PC-3 (cell line): Measurements from ENCODE around the gene BHLHA15. TPM values are rescaled to one million over a fixed set of nuclear protein-coding genes. Genes with fewer than 3 reads are reported as not detected.

Experiments
- ATAC-seq: fragments of 200-7000 bp; cut with Tn5 transposase; 2 replicates; pipeline ENCODE4 v1.9.1; 2020; ENCODE audit warnings: mild to moderate bottlenecking, moderate library complexity
- BruUV-seq: library from RNA; stranded (reverse); fragments of 400-500 nt; replicated peaks from 2 replicates; lab custom pipeline; 2021; lab: Mats Ljungman, UMichigan
- CTCF ChIA-PET: fragments of 300-600 bp; sonication (Branson Sonifier 250); formaldehyde crosslinking; loops from one replicate; lab custom pipeline; 2022; ENCODE audit warnings: antibody characterized with exemption; lab: Charles Lee
- POLR2A ChIA-PET: fragments of 300-600 bp; sonication (Branson Sonifier 250); formaldehyde crosslinking; loops from one replicate; lab custom pipeline; 2022; ENCODE audit warnings: antibody characterized with exemption; ENCODE audit not compliant: unreplicated experiment; lab: Charles Lee
- DNase-seq: peaks from one replicate; pipeline ENCODE4 v3.0.0-alpha.2; 2015
- H2AFZ ChIP-seq: fragments of 300-600 bp; sonication (generic); 2 replicates; pipeline ENCODE4 v1.6.0; 2016; ENCODE audit warnings: antibody characterized with exemption, low read length
- H3F3A ChIP-seq: fragments of 300-600 bp; sonication (generic); one replicate; pipeline ENCODE4 v1.6.0; 2017; ENCODE audit warnings: antibody characterized with exemption, low read length, control low read depth, mild to moderate bottlenecking; ENCODE audit not compliant: unreplicated experiment
- H3K27ac ChIP-seq: fragments of 300-600 bp; sonication (generic); 2 replicates; pipeline ENCODE4 v1.5.1; 2016; ENCODE audit warnings: mild to moderate bottlenecking, low read length
- H3K27me3 ChIP-seq: fragments of 300-600 bp; sonication (generic); 2 replicates; pipeline ENCODE4 v1.6.1; 2016; ENCODE audit warnings: low read length, mixed read lengths
- H3K36me3 ChIP-seq: fragments of 300-600 bp; sonication (generic); 2 replicates; pipeline ENCODE4 v1.6.1; 2016; ENCODE audit warnings: low read depth, mixed run types, low read length, mixed read lengths
- H3K4me1 ChIP-seq: fragments of 300-600 bp; sonication (generic); 2 replicates; pipeline ENCODE4 v1.5.1; 2016; ENCODE audit warnings: low read length; ENCODE audit not compliant: insufficient read depth
- H3K4me2 ChIP-seq: fragments of 300-600 bp; sonication (generic); 2 replicates; pipeline ENCODE4 v1.6.0; 2016; ENCODE audit warnings: low read length
- H3K4me3 ChIP-seq: fragments of 300-600 bp; sonication (generic); 2 replicates; pipeline ENCODE4 v1.5.1; 2016; ENCODE audit warnings: mild to moderate bottlenecking, low read length, mixed read lengths
- H3K79me2 ChIP-seq: fragments of 300-600 bp; sonication (generic); 2 replicates; pipeline ENCODE4 v1.6.1; 2017; ENCODE audit warnings: low read length, mixed read lengths
- H3K9ac ChIP-seq: fragments of 300-600 bp; sonication (generic); 2 replicates; pipeline ENCODE4 v1.6.0; 2016; ENCODE audit warnings: mild to moderate bottlenecking, low read length
- H3K9me2 ChIP-seq: fragments of 300-600 bp; sonication (generic); replicated peaks from 2 replicates; pipeline ENCODE4 v1.6.1; 2016; ENCODE audit warnings: mixed run types, low read length, mixed read lengths
- H3K9me3 ChIP-seq: fragments of 300-600 bp; sonication (generic); 2 replicates; pipeline ENCODE4 v1.6.1; 2016; ENCODE audit warnings: low read length, mixed read lengths
- H4K20me1 ChIP-seq: fragments of 300-600 bp; sonication (generic); 2 replicates; pipeline ENCODE4 v1.6.1; 2016; ENCODE audit warnings: low read length, mixed read lengths
- EZH2 ChIP-seq: fragments of 300-600 bp; sonication (generic); IDR thresholded peaks from one replicate; pipeline ENCODE4 v1.6.1; 2017; ENCODE audit warnings: antibody characterized with exemption, mild to moderate bottlenecking, low read length; ENCODE audit not compliant: unreplicated experiment
- EZH2phosphoT487 ChIP-seq: fragments of 300-600 bp; sonication (generic); IDR thresholded peaks from 2 replicates; pipeline ENCODE4 v1.6.1; 2018; ENCODE audit warnings: mild to moderate bottlenecking, antibody characterized with exemption, low read length, borderline replicate concordance
- intact Hi-C: fragments of 100-400 bp; cut with micrococcal nuclease; formaldehyde crosslinking; loops from 2 replicates; pipeline ENCODE4 v1.9.0; 2023
- total RNA-seq: library from RNA; depleted of rRNA; stranded (reverse); fragments of >200 nt; gene quantifications from 2 replicates; pipeline ENCODE4 v1.2.3, GENCODE V29; 2014
- TF ChIP-seq, protein P1 (sequence below): fragments of 300-600 bp; sonication (generic); conservative IDR thresholded peaks from 2 replicates; pipeline ENCODE4 v1.5.1; 2017; ENCODE audit warnings: antibody characterized with exemption, low read depth, mild to moderate bottlenecking, low read length

Gene BHLHA15
- total RNA-seq, 1 experiment from 2014 or later, result 12.0 TPM

DNA sequence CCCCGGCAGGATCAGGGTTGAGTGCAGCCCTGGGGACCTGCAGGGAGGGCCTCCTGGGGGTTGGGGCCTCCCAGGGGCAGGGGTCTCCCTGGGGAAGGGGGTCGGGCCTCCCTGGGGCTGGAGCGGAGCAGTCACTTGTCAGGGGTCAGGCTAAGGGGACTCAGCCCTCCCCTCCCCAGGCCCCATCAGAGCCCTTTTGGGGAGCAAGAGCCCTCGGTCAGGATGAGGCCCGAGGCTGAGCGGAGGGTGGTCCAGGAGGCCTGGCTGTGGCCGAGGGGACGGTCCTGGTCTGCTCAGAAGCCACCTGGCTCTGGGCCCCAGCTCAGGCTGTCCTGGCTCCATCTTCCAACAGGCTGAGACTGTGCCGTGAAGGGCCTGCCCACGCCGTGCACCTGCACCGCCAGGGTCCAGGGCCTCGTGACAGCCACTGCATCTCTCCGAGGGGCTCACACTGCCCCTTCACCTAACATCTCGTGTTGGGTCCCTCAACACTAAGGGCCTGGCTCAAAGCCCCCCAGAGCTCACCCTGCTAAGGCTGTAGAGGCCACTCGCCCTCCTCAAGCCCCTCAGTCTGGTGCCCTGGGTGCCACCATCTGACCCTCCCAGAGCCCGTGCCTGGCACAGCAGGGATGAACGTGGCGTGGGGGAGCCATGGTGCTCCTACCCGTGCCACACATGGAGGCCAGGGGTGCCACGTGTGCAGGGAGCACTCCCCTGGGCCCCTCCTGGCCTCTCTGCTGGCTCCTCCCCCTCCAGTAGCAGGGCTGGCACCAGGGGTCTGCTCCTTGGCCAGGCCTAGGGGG lies 12.9 kb downstream of the BHLHA15 start:
- DNase-seq (no peak), ATAC-seq (no peak)
- Histone ChIP-seq H3K4me2 (no peak overlapping the region), H3K36me3 (no peaks in the 10 kb centered on the region), H3K4me3 (no peak overlapping the region), H3K9ac (no peak overlapping the region), H4K20me1 (no peaks in the 10 kb centered on the region), H3K9me3 (no peaks in the 10 kb centered on the region), H3K79me2 (no peaks in the 10 kb centered on the region), H2AFZ (no peak overlapping the region), H3K4me1 (no peaks in the 10 kb centered on the region), H3K9me2 (no peaks in the 10 kb centered on the region), H3K27me3 (no peaks in the 10 kb centered on the region), H3F3A (no peaks in the 10 kb centered on the region), H3K27ac (no peak overlapping the region)
- intact Hi-C loops, result no loop called here
- TF ChIP-seq EZH2 (no peak), EZH2phosphoT487 (no peak)
- TF ChIP-seq, protein P1, sequence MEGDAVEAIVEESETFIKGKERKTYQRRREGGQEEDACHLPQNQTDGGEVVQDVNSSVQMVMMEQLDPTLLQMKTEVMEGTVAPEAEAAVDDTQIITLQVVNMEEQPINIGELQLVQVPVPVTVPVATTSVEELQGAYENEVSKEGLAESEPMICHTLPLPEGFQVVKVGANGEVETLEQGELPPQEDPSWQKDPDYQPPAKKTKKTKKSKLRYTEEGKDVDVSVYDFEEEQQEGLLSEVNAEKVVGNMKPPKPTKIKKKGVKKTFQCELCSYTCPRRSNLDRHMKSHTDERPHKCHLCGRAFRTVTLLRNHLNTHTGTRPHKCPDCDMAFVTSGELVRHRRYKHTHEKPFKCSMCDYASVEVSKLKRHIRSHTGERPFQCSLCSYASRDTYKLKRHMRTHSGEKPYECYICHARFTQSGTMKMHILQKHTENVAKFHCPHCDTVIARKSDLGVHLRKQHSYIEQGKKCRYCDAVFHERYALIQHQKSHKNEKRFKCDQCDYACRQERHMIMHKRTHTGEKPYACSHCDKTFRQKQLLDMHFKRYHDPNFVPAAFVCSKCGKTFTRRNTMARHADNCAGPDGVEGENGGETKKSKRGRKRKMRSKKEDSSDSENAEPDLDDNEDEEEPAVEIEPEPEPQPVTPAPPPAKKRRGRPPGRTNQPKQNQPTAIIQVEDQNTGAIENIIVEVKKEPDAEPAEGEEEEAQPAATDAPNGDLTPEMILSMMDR, result no peak
- no TSS peak for BruUV-seq
- ChIA-PET POLR2A (interaction anchor here (0.6 kb wide), 1 partner anchor 26 kb away, joined by 5 read pairs; no protein-coding TSS in a partner anchor), CTCF (no interaction called here)

DNA sequence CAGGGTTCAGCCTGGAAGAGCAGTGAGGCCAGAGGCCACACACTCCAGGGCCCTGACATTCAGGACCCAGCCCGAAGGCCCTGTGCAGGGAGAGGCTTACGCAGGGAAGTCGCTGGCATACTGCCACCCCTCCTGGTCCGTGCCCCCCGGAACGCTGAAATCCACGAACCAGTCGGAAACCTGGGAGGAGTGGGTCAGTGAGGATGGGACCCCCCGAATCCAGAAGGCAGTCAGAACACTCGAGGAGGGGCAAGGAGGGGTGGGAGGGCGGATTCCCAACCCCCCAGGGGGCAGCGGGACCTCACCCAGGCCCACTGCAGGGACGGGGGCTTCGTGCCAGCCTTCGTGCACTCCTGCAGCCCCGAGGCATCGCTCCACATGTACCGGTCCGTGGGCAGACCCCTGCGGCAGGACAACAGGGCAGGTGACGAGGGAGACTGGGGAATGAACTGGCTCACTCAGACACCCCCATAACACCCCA lies 13.5 kb downstream of the BHLHA15 start:
- Histone ChIP-seq H3K9ac (no peak overlapping the region), H3K27ac (no peak overlapping the region), H2AFZ (no peak overlapping the region), H4K20me1 (no peaks in the 10 kb centered on the region), H3F3A (no peaks in the 10 kb centered on the region), H3K4me2 (no peak overlapping the region), H3K4me3 (no peak overlapping the region), H3K9me2 (no peaks in the 10 kb centered on the region), H3K9me3 (no peaks in the 10 kb centered on the region), H3K79me2 (no peaks in the 10 kb centered on the region), H3K4me1 (no peaks in the 10 kb centered on the region), H3K36me3 (no peaks in the 10 kb centered on the region), H3K27me3 (no peaks in the 10 kb centered on the region)
- ATAC-seq, result no peak
- no TSS peak for BruUV-seq
- no peak for DNase-seq
- ChIA-PET POLR2A (no interaction called here), CTCF (no interaction called here)
- intact Hi-C loops, result no loop called here
- TF ChIP-seq, protein P1, result no peak
- no peak for TF ChIP-seq EZH2
- TF ChIP-seq EZH2phosphoT487, result no peak
